ENCODE results near the gene TMEM212.

DNA sequence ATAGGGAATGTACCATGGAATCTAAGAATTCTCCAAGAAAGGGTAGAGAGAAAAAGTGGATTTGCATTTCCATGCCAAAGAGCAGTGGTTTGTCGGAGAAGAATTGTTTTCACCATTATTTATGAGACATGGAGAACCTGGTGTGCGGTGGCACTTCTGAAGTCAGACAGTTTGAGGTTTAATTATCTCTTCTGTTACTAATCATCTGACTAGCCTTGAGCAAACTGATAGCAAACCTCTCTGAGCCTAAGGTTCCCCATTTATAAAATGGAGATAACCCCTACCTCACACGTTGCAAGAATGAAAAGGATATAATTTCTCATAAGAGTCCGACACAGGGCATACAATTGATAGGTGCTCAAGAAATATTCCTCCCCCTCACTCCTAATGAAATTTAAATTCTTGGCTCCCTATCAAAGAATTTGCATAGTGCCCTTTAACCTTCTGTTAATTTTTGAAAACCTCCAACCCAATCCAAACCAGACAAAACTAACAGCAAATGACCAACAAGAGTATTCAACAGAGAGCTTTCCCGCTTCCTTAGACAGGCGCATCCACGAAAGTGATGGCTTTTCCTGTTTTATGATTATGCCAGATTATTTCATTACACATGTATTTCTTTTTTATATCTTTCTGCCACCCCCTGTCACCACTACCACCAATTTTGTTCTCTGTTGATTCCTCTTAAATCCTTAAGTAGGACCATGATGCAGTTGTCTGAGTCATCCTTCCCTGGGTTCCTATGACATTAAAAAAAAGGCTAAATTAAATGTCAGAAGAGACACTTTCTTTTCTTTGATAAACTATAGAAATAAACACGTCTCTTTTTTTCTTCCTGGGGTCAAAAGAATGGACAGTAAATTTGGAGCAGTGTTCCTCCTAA, 28.5 kb downstream of the TMEM212 start:
- TF ChIP-seq POLR2A (IDR thresholded peaks at IDR 0.05), result no peak
- TF ChIP-seq, protein P1, sequence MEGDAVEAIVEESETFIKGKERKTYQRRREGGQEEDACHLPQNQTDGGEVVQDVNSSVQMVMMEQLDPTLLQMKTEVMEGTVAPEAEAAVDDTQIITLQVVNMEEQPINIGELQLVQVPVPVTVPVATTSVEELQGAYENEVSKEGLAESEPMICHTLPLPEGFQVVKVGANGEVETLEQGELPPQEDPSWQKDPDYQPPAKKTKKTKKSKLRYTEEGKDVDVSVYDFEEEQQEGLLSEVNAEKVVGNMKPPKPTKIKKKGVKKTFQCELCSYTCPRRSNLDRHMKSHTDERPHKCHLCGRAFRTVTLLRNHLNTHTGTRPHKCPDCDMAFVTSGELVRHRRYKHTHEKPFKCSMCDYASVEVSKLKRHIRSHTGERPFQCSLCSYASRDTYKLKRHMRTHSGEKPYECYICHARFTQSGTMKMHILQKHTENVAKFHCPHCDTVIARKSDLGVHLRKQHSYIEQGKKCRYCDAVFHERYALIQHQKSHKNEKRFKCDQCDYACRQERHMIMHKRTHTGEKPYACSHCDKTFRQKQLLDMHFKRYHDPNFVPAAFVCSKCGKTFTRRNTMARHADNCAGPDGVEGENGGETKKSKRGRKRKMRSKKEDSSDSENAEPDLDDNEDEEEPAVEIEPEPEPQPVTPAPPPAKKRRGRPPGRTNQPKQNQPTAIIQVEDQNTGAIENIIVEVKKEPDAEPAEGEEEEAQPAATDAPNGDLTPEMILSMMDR (IDR thresholded peaks at IDR 0.05), result no peak

Measured in heart left ventricle (tissue), 13 donors.